Activated effector memory CD4-positive, alpha-beta T cell treated with Interleukin-2 at 50 U/mL for 16 hours (primary cell): ENCODE data around the gene LCN6.
"Not testable (repeated sequence)": the region's sequence is repeated elsewhere in the genome, so short reads cannot be mapped to it uniquely, and the experiment has no call there.

Experiments used
- DNase-seq: peaks from one replicate; pipeline ENCODE4 v3.0.0-alpha.2; 2020

The LCN6 gene

DNA sequence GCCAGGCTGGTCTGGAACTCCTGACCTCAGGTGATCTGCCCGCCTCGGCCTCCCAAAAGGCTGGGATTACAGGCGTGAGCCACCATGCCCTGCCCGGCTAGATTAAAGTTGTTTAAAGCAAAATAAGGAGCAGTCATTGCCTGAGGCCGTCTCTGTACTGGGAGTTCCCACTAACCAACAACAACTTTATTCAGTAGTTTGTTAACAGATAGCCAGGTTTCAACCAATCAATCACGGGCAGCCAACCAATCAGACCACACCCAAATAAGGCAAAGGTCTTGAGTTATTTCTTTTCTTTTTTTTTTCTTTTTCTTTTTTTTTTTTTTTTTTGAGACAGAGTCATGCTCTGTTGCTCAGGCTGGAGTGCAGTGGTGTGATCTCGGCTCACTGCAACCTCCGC lies 43.6 kb downstream of the LCN6 start:
- DNase-seq, result not testable (repeated sequence)

DNA sequence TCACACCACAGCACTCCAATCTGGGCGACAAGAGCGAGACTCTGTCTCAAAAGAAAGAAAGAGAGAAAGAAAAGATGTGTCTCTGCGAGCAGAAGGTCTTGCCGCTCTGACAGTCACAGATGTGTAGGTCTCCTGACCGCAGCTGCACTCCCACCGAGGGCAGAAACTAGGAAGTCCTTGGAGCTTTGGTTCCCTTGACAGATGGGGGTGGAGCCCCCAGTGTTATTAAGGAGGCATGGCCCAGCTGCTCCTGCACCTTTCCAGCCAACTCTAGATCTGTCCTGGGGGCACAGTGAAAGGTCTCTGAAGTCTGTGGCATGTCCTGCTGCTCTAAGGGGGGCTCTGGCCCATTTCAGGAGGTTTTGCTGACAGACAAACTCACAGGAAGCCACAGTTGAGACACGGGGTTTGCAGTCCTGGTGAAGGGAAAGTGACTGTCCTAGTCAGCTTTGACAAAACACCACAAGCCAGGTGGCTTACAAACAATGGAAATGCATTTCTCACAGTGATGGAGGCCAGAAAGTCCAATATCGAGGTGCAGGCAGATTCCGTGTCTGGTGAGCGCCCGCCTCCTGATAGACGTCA lies 45.0 kb downstream of the LCN6 start:
- DNase-seq, result no peak

DNA sequence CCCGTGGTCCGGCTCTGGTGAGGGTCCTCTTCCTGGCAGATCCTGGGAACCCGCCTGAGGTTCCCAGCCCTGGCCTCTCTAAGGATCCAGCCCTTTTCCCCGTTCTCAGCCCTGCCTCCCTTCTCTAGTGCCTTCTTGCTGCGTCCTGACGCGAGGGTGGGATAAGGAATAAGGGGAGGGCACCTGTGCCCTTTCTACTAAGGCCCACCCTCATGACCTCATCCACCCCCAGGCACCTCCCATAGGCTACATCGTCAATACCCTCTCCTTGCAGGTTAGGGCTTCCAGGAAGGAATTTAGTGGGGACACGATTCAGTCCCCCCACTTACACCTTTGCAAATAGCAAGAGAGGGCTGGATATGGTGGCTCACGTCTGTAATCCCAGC lies 46.7 kb downstream of the LCN6 start:
- DNase-seq, result no peak

DNA sequence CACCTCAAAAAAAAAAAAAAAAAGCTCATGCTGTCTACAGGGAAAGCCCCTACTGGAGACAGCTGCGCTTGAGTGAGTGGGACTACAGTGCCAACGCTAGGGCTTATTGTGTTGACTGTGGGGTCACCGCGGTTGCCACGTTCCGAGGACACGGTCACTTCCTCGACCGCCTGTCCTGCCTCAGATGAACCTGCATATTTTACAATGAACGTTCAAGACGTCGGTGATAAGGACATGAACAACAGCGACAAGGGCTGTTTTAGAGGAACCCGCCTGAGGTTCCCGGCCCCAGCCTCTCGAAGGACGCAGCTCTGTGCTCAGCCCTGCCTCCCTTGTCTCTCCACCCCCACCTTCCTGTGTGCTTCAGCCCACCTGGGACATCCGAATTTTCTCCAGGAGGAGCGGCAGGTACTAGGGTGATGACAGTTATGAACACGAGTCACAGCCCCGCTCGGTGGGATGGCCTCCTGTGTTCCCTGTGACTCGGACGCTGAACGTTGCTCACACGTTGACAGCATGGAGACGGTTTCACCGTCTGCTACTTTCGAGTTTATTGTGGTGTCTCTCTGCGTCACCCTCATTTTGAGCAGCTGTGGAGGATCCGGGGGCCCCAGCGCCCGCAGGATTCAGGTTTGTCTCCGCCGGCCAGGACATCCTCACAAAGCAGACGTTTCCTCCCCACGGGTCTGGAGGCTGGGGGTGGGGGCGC lies 47.2 kb downstream of the LCN6 start:
- DNase-seq, result peak; percentile 8

DNA sequence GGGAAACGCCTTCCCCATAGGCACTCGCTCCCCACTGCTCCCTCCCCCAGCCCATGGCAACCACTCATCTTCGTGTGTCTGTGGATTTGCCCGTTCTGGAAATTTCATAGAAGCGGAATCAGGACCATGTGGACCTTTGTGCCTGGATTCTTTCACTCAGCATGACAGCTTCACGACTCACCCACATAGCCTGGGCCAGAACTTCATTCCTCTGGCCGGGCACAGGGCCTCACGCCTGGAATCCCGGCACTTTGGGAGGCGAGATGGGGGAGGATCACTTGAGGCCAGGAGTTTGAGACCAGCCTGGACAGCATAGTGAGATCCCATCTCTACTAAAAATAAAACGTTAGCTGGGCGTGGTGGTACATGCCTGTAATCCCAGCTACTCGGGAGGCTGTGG lies 48.0 kb downstream of the LCN6 start:
- no peak for DNase-seq

DNA sequence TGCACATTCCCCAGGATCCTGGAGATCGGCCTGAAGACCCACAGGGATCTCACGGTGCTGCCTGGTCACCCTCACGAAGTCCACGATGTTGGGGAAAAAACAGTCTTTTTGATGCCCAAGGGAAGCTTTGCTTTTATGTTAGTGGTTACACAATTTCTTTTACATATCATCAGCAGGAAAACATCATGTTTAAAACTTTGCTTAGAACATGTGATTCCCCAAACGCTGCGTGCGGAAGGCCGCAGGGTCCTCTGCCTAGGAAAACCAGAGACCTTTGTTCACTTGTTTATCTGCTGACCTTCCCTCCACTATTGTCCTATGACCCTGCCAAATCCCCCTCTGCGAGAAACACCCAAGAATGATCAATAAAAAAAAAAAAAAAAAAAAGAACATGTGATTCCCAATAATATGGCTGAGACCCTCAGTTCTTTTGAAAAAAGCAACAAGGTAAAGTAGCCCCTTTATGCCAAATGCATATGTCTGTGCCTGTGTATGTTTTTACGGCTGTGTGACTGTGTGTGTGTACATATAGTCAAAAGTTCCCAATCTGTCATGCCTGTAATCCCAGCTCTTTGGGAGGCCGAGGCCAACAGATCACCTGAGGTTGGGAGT lies 49.6 kb downstream of the LCN6 start:
- DNase-seq, result no peak

DNA sequence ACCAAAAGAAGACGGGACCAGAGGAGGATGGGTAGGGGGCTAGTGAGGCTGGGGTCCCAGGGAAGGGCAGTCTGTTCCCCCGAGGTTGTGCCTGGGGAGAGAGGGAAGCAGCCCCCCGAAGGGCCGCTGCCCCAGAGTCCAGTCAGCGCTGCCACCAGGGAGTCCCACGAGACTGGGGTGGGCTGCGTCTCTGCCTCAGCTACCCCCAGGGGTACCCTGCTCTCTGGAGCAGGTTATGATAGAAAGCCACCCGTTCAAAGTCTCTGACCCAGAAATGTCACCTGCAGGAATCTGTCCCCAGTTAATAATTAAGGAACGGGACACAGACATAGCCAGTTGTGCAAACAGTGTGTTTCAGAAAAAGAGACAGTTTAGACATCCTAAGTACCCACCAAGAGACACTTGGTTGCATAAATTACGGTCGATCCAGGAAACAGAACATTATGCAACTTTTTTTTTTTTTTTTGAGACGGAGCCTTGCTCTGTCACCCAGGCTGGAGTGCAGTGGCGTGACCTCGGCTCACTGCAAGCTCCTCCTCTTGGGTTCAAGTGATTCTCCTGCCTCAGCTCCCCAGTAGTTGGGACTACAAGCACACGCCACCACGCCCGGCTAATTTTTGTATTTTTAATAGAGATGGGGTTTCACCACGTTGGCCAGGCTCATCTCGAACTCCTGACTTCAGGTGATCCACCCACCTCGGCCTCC lies 50.4 kb downstream of the LCN6 start:
- DNase-seq, result no peak

DNA sequence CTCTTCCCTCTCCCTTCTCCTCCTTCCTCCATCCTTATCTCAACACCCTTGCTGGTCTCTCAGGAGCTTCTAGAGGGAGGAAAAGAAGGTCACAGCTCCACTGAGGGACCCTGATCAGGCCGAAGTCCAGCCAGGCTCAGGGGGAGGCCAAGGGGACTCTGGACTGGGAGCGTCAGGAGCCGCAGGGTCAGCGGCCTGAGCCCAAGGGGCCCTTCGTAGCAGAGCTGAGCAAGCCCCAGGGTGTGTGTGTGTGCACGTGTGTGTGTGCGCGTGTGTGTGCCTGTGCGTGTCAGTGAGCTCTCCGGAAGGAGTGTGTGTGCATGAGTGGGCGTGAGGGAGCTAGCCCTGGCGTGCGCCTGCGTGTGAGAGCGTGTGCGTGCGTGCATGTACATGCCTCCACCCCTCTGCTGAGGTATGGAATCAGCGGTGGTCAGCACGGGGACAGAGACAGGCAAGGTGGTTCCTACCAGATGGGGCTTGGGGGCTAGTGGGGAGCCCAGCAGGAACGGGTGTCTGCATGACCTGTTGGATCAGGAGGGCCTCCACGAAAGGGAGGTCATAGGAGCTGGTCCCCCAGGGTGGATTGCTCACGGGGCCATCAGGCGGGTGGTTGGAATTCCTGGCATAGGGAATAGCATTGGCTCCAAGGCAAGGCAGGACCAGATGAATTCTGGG lies 51.0 kb downstream of the LCN6 start:
- no peak for DNase-seq

DNA sequence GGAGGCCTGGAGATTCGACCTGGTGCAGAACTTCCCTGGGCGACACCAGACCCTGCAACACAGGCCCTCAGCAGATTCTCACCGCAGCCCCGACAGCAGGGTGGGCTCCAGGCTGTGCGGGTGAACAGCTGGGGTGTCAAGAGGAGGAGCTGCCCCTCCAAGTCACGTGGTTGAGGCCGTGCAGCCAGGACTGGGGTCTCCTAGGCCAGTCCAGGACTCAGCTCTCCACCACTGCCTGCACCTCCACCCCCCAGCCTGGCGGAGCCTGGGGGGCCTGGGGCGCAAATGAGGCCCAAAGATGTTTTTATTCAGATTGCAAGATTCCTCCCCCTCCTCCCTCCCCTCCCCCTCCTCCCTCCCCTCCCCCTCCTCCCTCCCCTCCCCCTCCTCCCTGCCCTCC lies 51.8 kb downstream of the LCN6 start:
- no peak for DNase-seq

DNA sequence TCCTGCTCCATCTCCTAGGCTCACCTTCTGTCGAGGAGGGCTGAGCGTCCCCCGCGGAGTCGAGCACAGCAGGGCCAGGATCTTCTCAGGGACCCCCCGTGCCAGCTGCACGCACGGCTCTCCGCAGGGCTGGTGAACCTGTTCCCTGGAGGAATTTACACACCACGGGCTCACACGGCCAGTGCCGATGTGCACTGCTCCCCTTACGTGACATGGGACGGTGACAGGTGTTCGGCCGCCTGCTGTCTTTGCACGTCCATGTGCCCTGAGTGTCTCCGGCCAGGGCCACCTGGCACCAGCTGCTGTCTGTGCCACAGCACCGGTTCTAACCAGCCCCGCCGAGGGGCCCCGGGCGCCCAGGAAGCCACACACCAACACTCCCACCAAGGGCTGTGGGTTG lies 52.4 kb downstream of the LCN6 start:
- DNase-seq, result no peak

DNA sequence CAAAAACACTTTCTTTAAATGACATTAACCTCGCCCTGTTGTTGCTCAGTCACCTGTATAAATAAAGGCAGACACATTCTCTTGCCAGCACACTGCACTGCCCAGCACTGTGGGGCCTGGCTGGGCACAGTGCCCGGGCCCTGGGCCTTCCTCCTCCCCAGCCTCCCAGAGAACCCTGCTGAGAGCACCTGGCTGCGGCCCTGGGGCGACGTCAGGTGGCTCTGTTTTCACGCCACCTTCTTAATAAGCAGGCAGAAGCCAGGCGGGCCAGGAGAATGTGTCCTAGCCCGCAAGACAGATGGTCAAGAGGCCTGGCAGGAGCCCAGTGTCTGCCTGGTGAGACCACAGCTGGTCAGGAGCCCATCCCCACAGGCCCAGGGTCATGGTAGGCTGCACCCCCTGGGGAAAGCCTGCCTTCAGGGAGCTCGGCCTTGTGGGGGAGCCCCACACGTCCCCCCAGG lies 52.9 kb downstream of the LCN6 start:
- no peak for DNase-seq

DNA sequence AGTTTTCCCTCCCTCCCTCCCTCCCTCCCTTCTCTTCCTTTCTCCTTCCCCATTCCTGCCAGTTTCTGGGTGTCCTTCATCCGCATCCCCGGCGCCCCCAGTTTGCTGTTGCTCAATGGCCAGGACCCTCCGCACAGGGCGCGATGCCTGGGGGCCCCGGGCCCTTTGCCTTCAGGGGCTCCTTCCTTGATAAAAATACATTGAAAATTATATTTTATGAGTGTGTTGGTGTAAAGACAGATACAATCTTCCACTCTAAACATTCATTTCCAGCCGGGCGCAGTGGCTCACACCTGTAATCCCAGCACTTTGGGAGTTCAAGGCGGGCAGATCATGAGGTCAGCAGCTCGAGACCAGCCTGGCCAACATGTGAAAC lies 53.5 kb downstream of the LCN6 start:
- no peak for DNase-seq

DNA sequence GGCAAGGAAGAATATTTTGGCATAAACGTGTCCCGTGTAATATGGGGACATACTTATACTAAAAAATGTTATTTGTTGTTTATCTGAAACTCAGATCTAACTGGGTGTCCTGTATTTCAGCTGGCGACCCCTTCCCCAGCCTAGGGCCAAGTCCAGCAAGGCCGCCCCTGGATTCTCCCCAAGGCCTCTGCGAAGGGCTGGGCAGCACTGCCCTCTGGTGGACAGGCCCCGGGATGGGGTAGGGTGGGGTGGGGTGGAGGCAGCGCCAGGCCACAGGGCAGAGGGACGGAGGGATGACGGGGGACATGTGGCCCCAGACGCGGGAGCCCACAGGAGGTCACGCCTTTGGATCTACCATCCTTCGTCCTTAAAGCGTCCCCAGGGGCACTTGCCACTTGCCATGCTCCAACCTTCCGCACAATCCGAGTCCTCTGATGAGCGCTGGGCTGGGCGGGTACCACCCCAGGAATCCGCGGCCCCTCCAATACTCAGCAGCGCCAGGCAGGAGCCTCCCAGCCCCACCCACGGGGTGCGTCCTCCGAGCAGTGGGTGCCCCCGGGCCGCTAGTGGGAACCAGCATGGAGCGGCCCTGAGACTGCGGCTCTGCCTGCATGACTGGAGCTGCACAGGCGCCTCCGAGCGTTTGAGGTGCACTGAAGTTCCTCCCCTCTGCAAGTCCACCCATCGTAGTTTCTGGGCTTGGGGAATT lies 54.0 kb downstream of the LCN6 start:
- no peak for DNase-seq
